RCC 7860 (cell line): Measurements from ENCODE around the gene ZCCHC24.
"Not testable (repeated sequence)": the region's sequence is repeated elsewhere in the genome, so short reads cannot be mapped to it uniquely, and the experiment has no call there.

Experiments
- DNase-seq: peaks from one replicate; pipeline ENCODE4 v3.0.0-alpha.2; 2015; ENCODE audit warnings: low spot score
- FAIRE-seq: peaks from 2 replicates; lab custom pipeline; 2012; peaks lifted over from hg19 to GRCh38; lab: Jason Lieb, UNC

The ZCCHC24 gene

DNA sequence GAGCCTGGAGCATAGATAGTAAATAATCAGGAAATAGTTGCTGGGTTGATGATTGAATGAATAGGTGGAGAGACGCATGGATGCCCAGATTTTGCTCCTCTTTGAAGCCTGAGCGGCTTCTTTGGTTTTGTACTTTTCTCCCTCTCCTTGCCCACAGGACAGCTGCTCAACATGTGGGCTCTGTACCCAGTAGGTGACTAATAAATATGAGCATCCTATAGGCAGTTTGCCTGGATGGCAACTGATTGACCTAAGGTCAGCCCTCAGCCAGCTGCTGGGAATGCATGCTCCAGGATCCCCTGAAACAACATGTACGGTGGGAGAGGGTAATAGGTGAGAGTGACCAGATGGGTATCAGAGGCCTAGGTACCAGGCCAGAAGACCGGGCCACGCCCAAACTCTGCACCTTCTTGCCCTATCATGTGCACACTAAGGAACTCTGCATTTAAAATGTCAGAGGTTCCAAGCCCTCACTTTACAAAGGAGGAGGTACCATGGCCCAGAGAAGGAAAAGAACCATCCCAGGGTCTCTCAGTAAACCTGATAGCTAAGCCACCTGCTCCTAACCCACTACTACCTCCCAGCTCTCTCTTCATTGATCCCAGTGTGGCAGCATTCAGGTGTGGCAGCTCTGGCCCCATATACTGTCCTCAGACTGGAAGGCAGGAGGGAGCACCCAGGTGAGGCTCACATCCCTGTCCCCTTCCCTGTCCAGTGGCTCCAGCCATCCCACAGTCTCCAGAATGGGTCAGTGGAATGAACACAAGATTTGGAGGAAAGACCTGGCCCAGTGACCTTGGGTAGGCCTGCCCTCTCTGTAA lies 2.7 kb upstream of the ZCCHC24 start:
- FAIRE-seq (no peak), DNase-seq (no peak)

DNA sequence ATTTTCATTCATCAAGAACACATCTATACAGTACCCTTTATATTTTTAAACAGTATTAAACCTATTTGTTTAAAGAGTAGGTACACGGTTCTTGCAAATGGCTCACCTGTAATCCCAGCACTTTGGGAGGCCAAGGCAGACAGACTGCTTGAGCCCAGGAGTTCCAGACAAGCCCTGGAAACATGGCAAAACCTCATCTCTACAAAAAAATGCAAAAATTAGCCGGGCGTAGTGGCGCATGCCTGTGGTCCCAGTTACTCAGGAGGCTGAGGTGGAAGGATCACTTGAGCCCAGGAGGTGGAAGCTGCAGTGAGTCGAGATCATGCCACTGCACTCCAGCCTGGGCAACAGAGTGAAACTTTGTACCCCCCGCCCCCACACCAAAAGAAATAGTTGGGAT lies 1.8 kb upstream of the ZCCHC24 start:
- DNase-seq, FAIRE-seq: not testable (repeated sequence)

DNA sequence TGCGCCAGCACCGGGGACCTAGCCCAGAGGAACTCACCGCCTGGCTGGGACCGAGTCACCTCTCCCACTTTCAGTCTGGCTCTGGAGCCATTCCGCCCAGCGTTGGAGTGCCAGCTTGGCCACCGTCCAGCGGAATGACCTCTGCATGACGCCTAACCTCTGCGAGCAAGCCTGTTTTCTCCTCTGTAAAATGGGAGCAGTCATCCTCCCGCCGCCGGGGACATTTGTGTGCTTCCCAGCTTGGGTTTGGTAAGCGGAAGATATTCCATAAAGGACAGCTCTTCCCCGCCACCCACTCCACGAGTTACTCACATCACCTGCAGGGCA lies 1.3 kb upstream of the ZCCHC24 start:
- peak; percentile 26 for DNase-seq
- no peak for FAIRE-seq

DNA sequence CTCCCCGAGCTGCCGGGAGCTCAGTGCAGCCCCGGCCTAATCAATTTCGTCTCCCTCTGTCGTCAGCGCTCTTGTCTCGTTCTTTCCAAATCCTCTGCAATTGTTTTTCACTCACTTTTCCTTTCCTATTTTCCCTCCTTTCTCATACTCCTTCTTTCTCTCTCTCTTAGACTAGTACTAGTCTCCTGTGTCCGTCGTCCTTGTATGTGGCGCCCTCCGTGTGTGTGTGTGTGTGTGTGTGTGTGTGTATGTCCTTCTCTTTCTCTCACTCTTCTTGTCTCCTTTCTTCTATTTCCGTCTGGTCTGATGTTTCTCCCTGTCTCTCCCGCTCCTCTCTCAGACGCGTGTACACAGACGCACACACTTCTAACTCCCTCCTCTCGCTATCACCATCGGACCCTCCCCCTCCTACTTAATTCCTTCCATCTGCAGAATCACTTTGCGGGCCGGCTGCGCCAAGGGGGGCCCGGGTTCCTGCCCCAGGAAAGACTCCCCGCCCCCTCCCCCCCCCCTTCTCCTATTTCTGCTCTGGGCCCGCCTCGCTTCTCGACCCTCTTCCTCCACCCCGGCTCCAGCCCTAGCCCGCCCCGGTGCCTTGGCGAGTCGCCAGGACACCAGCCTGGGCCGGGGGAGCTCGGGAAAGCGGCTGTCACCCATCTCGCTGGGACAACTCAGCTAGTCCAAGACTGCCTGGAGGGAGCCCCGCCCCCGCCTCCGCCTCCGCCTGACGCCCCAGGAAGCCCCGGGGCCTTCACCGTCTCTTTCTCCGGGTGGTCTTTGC lies 743 bp upstream of the ZCCHC24 start:
- FAIRE-seq: no peak
- no peak for DNase-seq

DNA sequence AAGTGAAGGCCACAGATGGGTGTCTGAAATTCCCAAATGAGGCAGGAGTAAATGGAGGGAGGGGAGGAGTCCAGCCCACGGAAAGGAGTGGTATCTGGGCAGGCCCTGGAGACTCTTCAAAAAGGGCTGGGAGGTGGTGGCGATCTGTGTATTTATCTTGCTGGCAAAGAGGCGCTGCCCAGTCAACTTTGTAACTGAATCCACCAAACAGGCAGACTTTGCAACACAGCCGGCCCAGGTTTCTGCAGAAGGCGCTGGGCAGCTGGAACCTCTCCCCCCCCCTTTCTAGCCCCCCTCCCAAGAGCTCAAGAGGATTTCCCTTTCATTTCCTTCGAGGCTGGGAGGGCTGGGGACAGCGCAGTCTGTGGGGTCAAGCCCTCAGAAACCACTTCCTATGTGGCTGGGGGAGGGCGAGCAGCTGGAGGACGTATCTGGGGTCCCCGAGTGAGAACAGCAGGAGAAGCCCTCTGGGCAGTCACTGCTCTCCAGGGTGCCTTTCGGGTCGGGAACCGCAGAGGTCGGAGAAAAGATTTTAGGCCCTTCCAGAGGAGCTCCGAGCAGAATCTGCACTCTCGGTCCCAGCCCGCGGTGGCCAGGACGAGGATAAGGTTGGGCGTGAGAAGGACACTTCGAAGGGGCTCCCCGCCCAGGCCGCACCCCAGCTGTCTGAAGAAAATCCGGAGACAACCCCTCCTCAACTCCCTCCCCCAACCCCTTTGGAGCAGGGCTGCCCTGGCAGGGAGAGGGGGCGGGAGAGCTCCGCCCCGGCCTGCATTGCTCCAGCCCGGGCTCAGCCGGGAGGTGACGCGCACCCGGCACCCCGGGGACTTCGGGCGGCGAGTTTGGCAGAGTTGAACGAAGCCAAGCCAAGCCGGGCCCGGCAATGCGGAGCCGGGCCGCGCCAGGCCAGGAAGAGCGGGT lies 965 bp downstream of the ZCCHC24 start:
- DNase-seq: peak; percentile 30
- no peak for FAIRE-seq

DNA sequence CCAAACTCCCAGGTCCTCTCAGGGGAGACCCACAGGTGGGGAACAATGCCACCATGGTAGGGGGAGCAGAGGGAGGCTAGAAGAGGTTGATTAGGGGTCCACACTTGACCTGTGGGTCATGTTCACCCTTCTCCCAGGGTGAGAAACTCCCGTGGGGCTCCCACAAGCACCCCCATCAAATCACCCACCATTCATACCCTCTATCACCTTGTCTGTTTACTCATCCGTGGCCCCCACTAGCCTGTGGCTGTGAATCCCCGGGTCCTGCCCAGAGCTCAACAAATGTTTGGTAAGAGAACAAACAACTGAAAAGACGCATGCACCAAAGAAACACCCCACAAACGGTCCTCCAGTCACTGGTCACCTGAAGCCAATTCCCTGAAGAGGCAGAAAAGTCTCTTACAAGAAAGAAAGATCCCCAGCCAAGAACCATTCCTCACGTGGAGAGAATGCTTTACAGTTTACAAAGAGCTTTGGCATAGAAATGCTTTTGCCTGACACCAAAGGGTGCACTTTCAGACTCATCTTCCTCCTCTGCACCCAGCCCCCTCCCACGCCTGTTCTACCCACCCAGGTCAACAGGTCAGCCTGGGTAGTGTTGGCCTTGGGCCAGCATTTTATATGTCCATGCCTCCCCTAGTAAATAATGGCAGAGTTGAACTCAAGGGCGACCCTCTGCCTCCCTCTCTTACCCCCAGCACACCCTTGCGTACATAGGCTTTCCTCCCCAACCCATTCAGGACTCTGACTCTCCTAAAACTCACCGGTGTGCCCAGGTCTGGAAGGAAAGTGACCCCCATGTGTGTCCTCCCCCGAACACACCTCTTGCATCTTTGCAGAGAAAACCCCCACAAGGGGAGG lies 1.9 kb downstream of the ZCCHC24 start:
- no peak for DNase-seq
- FAIRE-seq: no peak

DNA sequence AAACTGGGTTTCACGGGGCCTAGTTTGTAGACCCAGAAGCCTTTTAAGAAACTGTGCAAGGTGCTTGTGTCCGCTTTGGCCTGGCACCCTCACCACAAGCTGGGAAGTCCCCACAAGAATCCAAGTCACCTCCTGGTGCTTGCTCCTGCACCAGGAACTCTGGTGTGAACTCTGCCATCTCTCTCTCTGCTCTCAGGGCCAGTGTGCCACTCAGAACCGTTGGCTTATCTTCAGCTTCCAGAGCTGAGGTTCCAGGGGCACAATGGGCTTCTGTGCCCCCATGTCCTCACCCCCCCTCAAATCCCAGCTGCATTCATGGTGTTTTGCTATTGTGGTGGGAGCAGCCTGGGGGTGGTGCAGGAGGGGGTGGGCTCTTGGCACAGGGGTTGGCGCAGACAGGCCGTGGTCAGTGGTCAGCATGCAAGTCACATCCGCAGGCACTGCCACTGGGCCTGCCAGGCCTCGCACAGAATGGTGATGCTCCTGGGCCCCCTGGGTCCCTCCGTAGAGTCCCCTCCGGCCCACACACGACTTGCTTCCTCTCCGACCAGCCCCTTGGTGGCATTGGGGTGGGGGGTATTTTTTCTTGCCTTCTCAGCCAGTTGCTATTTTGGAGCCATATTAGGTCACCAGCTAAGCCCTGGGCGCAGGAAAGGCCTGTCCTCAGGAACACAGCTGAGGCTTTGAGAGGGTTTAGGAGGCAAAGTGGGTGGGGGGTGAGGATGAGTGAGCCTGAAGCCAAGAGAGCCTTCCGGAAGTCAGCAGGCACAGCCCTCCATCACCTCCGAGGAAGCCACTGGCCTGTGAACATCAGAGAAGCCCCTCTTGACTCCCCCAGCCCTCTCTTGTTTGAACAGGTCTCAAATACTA lies 3.0 kb downstream of the ZCCHC24 start:
- FAIRE-seq (no peak), DNase-seq (no peak)

DNA sequence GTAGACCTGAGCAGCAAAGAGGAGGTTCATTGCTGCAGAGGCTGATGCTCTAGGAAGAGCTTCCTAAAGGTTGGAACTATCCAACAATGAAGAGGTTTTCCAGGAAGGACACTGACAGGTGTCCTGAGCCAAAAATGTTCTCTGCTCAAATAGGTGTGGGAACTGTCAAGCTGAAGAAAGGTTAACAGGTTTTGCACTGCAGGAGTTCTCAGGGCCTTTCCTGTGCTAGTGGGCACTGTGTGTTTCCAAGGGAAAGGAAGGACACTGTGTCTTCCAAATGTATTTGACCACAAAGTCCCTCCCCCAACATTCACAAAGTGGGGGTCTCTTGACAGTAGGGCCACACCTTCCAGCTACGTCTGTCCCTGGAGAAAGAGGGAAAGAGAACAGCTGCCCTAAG lies 4.0 kb downstream of the ZCCHC24 start:
- no peak for FAIRE-seq

DNA sequence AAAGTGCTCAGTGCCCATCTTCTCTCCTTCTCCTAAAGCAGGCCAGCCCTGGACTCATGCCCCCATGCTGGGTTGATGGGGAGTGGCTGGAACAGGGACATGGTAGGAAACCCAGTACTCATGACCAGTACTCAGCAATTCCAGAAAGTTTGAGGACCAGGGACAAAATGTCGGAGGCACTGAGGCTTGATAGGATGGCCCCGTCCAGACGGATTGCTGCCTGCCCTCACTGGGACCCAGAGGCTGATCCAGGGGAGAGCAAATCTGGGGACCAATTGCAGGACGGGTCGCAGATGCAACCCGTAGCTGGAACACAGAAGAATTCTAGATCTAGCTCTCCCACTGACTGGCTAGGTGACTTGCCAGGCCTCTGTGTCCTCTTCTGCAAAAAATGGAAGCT lies 5.1 kb downstream of the ZCCHC24 start:
- FAIRE-seq: no peak

More for the DNA sequence above, 4.0 kb downstream of the ZCCHC24 start:
- no peak for DNase-seq

DNA sequence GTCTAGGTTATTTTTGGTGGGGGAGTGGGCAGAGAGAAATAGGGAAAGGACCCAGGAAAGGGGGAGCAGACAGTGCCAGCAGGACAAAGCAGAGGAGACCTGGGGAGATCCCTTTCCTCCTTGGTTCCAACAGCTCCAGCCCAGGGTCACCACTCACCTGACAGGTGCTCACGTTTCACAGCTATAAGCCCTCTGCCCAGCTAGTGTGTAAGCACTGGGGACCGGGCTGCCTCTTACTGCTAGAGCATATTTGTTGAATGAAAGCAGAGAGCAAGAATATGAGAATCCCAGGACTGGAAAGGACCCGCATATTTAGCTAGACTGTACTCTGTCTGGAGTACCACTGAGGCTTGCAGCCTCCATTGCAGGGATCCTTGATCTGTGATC lies 6.7 kb downstream of the ZCCHC24 start:
- DNase-seq: no peak
- FAIRE-seq: no peak

More for the DNA sequence above, 5.1 kb downstream of the ZCCHC24 start:
- DNase-seq: no peak

DNA sequence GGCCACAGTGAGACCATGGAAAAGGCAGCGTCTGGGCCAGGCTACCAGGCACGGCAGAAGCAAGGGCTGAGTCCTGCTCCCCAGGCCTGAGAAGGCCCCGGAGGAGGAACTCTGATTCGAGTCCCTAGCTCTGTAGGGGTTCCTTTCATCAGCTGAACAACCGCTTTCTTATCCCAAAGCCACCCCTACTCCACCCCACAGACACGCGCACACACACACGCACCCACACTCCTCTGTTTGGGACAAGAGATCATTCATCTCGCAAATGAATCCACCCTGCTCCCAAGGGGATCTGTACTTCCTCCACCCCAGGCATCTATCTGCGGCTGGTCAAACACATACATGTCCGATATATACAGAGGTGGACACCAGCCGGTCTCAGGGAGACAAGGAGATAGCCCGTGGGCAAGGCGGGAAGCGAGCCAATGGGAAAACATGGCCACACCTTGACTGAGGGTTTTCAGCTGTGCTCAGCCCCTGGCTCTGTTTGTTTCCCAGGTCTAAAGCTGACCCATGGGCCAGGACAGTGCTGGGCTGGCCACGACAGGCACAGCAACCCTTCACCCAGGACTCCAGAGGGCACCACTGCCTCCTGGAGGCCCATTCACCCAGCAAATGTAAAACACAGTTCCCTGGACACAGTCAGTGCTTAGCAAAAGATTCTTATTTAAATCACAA lies 7.3 kb downstream of the ZCCHC24 start:
- no peak for DNase-seq

DNA sequence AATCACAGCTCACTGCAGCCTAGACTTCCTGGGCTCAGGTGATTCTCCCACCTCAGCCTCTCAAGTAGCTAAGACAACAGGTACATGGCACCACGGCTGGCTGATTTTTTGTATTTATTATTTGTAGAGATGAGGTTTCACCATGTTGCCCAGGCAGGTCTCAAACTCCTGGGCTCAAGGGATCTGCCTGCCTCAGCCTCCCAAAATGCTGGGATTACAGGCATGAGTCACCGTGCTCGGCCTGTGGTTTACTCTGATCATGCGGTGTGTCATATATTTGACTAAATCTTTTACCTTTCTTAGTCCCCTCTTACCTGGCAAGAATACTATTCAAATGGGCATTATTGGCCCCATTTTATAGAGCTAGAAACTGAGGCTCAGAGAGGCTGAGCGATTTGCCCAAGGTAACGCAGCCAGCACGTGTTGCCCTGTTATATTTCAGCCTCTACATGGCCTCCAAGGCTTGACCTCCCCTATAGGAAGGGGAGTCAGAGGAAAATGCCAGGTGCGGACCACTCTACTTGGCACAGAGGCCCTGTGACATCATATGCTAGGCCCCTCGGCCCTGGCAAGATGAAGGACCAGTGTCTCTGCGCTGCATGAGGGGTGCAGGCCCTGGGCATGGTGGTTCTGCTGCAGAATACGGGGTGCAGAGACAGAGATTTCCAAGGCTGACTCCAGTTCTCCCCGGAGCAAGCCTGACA lies 8.2 kb downstream of the ZCCHC24 start:
- no peak for DNase-seq
- FAIRE-seq: no peak

More for the DNA sequence above, 7.3 kb downstream of the ZCCHC24 start:
- FAIRE-seq: no peak

DNA sequence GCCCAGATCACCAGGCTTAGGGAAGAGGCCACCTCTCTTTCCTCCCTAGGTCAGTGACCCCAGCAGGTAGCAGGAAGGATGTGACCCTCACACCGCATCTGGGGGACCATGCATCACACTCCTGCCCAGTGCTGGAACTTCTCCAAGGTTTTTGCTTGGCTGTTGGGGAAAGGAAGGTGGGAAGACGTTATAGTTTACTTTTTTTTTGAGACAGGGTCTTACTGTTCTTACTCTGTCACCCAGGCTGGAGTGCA lies 8.6 kb downstream of the ZCCHC24 start:
- no peak for FAIRE-seq
- no peak for DNase-seq

DNA sequence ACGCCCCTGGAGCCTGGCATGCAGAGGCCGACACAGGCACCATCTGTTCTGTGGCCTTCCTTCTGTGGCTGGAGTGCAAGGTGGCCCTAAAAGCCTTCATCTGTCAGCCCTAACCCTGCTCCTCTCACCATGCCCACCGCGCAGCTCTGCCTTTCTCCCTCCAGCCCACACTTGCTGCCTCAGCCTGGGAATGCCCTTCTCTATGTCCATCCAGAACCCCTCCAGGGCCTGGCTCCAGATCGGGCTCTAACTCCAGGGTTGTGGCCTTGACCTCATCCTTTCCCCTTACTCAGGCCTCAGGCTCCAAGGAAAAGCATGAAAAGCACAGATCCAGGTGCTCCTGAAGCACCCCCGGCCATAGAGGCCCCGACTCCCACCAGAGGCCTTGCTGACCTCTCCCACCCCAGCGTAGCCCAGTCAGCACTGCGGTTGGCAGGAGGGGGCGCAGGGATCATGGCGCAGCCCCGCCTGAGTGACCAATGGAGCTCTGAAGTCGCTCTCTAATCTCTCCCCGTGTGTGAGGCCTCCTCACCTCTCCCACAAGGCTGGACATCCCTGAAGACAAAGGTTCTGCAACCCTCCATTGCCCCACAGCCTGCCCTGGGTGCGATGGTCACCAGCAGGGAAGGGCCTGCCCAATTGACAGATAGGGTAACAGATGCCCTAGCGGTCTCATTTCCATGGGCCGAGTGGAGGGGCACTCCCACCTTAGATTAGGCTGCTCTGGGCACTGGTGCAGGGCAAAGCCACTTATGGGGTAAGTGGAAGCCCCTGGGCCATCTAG lies 9.2 kb downstream of the ZCCHC24 start:
- FAIRE-seq (no peak), DNase-seq (no peak)

DNA sequence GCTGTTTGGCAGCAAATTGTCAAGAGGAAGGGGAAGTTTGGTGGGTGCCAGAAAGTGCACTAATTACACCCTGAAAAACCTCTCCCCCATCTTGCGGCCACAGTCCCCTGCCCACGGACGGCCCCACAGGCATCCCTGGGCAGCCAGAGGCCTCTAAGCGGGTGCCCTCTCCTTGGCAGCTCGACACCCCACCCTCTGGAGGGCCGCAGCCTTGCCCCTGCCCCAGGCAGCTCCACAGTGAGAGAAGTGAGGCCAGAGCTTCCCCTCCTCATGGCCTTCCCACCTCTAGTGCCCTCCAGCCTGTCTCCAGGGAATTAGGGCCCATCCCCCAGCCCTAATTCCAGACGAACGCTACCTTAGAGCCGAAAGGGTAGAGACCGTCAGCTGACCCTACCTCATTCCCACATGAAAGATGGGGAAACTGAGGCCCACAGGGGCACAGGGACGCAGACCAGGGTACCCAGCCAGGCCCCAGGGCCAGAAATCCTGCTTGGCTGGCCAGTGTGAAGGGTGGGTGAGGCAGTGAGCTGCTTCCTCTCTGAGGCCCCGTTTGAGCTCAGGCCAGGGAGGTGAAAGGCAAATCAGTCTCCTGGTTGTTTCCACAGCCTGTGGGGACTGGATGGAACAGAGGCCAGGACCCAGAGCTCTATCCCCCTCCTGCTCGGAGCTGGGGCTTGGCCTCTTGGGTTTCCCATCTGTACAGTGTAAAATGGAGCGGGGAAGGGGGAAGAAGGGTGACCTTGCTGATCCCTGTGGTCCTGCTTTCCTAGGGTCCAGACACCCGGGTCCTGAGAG lies 10.0 kb downstream of the ZCCHC24 start:
- no peak for FAIRE-seq
- DNase-seq: no peak

DNA sequence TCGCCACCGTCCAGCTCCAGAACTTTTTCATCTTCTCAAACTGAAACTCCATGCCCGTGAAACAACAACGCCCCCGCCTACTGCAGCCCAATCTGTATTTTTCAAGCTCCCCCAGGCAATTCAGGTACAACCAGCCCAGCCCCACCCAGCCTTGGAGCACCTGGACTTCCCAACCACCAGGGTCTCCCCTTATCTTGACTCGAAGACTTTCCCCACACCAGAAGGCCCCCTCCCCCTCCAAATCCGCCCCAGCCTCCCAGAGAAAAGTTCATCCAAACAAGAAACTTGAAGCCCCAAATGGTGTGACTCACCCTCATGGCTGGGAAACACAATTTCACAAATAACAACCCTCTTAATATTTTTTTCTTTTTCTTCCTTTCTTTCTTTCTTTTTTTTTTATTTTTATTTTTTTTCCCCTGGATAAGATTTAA lies 10.6 kb downstream of the ZCCHC24 start:
- no peak for DNase-seq
- no peak for FAIRE-seq

DNA sequence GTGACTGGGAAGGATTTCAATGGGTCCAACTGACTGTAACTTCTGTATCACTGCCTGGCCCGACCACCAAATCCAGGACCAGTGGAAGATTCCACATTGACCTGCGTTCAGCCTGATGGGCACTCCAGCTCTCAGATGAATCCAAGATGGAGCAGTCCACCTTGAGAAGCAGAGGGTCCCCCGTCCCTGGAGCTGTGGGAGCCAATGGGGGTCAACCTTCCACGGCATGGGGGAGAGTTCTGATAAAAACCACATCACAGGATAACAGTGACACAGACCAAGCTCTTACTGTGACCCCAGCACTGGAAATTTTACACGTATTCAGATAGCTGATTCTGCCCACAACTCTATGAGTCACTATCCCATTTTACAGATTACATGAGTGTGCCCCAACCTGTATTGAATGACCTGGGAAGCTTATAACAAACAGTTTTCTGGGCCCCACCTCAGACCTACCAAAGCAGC lies 11.2 kb downstream of the ZCCHC24 start:
- FAIRE-seq: no peak
- peak; percentile 47 for DNase-seq
